HG03460 (cell line): ENCODE data around the gene GCGR.

Experiments used
- ATAC-seq: cut with Tn5 transposase; IDR thresholded peaks from one replicate; pipeline ENCODE4 v1.9.1; 2021; ENCODE audit not compliant: unreplicated experiment

Gene GCGR

DNA sequence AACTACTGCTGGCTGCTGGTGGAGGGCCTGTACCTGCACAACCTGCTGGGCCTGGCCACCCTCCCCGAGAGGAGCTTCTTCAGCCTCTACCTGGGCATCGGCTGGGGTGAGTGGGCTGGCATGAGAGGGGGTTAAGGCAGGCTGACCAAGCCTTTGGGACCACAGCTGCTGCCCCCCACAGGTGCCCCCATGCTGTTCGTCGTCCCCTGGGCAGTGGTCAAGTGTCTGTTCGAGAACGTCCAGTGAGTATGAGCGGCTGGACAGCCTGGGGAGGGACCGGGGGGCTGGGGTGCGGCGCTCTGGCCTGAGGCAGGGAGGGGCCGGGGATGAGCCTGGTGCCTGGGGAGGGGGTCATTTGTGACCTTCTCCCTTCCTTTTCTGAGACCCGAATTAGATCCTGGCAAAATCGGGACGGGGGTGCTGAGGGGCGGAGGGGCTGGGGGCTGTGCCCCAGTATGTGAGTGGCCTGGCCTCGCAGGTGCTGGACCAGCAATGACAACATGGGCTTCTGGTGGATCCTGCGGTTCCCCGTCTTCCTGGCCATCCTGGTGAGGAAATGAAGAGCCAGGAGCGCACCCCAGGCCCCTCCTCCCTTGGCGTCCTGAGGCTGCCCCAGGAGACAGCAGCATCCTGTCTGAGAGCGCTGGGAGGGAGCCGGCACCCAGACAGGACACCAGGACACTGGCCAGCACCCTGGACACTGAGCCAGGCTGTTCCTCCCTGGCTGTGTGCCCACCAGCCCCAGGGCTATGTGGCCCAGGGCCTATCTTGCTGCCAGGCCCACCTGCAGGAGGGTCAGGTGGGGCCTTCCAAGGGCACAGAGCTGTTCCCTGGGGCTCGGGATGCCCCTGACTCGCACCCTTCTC lies 8.0 kb downstream of the GCGR start:
- no peak for ATAC-seq

DNA sequence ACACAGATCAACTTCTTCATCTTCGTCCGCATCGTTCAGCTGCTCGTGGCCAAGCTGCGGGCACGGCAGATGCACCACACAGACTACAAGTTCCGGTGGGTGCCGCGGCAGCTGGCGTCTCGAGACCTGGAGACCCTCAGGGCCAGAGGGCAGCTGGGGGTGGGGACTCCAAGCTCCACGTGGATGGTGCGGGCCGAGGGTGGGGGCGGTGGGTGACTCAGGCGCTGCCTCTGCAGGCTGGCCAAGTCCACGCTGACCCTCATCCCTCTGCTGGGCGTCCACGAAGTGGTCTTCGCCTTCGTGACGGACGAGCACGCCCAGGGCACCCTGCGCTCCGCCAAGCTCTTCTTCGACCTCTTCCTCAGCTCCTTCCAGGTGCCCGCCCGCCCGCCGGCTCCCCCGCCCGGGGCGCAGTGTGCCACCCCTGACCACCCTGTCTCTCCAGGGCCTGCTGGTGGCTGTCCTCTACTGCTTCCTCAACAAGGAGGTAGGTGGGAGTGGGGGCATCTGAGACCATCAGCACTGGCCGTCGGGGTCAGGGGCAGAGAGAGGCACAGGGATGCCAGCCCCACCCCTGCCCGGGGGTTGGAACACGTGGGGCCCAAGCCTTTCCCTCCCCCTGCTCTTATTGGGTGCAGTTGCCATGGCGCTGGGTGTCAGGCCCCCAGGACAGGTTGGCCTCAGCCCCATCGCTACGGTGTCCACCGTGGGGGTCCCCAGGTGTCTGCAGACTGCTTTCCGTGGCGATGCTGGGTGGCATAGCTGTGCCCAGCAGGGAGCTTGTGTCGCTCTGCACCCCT lies 8.8 kb downstream of the GCGR start:
- no peak for ATAC-seq

DNA sequence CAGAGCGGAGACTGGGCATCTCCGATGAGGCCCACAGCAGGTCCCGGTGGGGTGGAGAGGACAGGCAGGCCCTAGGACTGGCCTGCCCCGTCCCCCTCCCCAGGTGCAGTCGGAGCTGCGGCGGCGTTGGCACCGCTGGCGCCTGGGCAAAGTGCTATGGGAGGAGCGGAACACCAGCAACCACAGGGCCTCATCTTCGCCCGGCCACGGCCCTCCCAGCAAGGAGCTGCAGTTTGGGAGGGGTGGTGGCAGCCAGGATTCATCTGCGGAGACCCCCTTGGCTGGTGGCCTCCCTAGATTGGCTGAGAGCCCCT lies 9.4 kb downstream of the GCGR start:
- no peak for ATAC-seq

DNA sequence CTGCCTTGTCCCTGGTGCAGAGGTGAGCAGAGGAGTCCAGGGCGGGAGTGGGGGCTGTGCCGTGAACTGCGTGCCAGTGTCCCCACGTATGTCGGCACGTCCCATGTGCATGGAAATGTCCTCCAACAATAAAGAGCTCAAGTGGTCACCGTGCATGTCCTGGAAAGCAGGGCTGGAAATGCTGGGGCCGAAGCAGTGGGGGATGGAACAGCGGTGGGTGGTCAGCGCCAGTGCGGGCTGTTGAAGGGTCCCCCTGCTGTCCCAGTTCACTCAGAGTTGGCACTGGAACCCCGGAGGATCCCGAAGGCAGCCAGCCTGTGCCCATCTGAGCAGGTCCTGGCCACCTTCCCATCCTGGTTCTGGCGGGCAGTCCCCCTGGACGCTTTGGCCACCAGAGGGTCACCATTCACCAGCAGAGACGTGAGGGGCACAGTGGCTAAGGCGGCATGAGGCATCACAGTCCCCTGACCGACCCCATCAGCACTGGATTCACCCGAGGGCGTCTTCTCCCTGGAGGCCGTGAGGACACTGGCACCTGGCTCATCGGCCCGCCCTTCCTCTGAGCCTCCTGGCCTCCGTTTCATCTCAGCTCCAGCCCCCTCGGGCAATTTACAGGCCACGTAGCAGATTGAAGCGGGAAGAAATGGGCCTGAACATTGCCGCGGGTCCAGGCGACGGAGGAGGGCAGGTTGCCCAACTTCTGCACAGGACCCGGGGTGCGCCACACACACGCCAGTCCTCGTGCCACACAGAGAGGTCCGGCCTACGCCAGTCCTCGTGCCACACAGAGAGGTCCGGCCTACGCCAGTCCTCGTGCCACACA lies 10.1 kb downstream of the GCGR start:
- no peak for ATAC-seq

DNA sequence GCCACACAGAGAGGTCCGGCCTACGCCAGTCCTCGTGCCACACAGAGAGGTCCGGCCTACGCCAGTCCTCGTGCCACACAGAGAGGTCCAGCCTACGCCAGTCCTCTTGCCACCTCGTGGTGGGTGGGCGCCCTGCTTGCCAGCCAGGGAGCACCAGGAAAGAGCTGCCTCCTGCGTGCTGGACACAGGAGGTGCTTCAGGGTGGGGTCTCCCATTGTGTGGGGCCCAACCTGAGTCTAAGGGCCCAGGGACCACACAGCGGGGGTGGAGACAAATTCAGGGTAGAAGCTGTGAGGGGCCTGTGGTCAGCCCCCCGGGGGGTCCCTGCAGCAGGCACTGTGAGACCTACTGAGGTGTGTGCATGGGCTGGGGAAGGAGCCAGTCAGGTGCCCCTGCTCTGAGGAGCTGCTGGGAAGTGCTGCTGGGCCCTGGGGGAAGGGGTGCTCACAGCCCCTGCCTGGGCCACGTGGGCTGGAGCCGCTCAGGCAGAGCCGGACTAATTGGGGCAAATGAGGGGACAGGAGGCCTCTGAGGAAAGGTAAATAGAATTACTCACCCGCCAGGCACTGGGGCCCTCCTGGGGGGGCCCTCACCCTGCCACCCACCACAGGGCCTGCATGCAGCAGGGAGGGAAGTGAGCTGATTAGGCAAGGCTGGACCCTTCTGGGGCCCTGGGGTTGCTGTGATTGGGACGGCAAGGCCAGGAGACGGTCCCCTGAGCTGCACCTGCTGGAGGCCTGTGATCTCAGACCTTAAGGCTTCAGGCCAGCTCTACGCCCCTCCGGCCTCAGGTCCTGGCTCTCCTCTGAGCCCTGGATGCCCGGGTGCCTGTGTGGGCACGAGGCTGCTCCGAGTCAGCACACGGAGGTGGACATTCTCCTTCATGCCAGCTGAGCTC lies 11.0 kb downstream of the GCGR start:
- no peak for ATAC-seq

DNA sequence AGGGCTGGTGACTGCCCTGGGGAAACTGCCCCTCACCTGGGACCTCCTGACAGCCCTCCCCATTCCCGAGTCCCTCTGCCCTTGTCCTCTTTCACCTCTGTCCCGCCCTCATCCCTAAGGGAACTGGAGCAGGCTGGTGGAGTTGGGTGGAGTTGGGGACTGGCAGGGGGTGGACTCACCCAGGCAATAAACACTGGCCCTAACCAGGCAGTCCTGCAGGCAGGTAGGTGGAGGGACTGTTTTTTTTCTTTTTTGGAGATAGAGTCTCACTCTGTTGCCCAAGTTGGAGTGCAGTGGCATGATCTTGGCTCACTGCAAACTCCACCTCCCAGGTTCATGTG lies 11.7 kb downstream of the GCGR start:
- no peak for ATAC-seq

DNA sequence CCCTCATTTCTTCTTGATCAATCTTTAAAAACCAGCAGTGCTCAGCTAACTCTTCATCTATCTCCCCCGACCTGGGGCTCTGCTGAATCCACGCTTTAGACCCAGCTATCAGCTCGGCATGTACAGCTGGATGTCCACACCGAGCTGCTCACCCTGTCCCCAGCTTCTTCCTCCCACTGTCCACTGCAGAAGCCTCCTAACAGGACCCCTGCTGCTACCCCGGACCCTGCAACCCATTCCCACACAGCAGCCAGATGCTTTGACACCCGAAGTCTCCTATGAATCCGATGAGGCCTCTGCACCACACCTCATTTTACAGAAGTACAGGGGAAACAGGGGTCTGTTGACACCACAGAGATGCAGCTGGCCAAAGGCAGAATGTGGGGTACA lies 13.8 kb downstream of the GCGR start:
- ATAC-seq, result no peak

DNA sequence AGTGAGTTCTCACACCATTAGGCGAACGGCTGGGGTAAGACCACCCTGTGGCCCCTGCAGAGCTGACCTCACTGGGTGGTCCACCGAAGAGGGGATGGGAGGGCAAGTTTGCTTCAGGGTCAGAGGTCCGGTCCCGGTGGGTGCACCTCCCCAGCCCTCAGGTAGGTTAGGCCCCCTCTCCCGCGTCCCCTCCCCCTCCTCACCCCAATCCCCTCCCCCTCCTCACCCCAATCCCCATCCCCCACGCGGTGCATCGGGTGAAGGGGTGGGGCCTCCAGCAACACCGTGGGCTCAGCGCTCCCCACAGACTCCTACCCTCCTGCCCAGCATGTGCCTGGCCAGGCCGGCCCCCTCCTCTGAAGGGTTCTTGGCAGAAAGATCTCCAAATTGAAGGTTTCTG lies 15.8 kb downstream of the GCGR start:
- no peak for ATAC-seq

DNA sequence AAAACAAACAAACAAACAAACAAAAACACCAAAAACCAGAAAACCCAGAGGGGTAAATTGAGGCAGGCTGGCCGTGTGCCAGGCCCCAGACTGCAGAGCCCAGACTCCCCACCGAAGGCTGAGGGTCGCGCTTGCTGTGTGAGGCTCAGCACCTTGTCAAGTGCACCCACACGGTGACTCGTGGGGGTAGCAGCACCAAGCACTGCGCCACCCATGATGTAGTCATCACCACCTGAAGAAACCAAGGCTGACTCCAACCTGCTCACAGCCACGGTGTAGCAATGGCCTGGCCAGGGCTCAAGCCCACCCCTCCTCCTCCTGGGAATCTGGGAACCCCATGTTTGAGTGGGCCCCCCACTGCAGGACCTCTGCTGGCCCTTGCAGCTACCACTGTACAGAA lies 17.2 kb downstream of the GCGR start:
- no peak for ATAC-seq

DNA sequence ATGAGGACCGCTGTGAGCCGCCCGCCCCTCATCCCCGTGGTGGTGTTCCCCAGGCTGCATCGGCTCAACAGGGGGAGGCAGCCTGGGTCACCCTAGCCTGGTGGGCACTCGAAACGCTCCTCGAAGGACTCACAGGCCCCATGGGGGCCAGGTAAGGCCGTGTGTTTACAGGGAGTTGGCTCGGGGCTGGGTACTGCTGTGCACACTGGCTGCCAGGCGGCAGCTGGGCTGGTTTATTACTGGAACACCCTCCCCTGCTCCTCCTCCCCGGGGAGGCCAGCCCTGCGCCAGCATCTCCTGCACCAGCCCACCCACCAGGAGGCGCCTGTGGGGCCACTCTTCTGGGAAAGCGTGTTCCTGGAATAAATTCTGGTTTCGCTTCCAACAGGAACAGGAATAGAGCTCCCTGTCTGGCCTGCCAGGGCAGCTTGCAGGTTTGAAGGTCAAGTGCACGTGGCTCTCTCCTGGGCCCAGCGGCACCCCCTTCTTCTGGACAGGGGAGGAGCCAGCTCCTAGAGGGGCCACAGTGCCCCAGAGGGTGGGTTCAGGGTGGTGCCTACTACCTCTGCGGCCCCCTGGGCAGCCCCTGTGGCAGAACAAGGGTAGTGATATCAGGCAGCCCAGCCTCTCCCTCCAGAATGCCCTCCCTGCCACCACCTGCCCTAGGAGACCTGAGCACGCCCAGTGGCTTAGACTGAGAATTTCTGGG lies 17.8 kb downstream of the GCGR start:
- no peak for ATAC-seq

DNA sequence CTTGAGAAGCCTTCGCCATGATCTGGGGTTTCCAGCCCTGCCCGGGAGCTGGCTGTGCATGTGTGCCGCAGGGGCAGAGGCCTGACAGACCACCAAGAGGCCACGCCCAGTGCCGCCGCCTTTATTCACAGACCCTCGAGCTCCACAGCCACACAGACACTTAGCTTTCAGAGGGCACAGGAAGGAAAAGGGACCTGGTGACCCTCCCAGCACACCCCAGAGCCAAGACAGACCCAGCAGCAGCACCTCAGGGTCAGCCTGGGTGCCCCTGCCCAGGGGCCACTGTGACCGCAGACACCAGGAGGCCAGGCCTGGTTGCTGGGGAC lies 18.3 kb downstream of the GCGR start:
- no peak for ATAC-seq

DNA sequence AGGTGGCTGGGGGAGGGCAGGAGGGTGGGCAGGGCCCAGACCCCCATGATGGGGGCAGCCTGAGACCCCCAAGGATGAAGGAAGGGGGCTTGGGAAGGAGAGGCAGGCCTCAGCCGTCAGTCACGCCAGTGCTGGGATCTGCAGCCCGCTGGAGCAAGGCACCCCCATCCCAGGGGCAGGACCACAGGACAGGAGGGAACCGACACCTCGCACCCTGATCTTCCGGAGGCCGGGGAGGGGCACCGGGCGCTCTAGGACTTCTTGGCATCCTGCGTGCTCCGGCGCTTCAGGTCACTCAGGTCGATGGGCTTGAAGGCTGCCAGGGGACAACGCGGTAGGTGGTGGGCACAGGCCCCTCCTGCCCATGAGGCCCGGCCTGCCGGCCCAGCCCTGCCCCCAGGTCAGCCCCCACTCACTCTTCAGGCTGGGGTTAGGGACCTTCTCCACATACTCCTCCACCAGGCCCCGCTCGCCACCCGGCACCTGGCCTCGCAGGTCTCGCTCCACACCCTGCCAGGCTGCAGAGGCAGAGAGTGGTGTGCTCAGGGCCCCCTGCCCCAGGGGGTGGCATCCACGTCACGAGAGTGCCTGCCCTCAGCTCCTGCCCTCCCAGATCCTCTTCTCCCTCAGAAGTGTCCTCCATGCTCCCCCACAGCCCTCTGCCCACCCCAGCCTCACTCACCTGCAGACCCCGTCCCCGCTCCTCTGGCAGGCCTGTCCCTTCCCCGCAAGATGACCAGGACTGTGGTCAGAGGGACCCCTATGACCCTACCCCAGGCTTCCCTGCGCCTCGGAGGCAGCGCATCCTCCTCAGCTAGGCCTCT lies 19.3 kb downstream of the GCGR start:
- ATAC-seq, result no peak

DNA sequence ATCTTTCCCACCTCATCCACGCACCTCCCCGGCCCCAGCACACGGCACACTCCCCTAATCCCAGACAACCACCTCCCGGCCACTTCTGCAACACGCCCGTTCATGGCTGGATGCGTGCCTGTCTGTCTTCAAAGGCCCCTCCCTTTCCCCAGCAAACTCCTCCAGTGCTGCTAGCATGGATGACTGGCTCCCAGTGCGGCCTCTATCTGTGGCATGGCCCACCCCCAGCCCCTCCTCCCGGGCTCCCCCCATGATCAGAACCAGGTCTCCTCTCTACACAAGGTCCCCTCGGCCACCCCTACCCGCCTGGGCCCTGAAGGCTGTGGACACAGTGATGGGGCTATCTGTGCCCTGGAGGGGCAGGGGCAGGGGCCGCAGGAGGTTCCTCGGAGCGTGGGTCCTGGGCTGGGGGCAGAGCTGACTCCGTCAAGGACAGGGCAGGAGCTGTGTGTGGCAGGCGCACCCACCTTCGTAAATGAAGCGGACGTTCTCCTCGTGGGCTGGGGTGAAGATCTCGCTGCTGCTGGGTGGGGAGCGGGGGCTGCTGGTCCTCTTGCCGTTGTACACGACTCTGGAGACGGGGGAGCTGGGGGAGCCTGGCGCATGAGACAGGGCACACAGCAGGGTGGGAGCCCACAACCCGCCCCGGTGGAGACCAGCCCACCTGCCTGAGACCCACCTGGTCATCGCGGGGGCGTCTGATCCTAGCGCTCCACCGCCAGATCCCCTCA lies 20.0 kb downstream of the GCGR start:
- no peak for ATAC-seq

DNA sequence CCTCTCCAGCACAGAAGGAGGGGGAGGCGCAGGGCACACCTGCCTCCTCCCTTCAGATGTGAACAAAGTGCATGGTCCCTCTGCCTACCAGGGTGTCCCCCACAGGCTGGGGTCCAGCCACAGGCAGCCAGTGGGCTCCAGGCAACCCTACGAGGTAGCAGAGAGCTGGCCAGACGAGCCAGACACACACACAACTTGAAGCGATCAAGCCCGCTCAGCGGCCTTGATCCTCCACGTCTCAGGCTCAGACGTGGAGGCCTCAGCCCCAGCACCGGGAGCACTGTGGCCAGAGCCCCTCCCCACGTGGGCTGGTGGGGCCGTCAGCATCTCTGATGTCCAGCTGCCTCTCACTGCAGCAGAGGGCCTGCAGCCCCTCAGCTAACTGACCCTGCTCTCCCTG lies 20.6 kb downstream of the GCGR start:
- ATAC-seq, result no peak

DNA sequence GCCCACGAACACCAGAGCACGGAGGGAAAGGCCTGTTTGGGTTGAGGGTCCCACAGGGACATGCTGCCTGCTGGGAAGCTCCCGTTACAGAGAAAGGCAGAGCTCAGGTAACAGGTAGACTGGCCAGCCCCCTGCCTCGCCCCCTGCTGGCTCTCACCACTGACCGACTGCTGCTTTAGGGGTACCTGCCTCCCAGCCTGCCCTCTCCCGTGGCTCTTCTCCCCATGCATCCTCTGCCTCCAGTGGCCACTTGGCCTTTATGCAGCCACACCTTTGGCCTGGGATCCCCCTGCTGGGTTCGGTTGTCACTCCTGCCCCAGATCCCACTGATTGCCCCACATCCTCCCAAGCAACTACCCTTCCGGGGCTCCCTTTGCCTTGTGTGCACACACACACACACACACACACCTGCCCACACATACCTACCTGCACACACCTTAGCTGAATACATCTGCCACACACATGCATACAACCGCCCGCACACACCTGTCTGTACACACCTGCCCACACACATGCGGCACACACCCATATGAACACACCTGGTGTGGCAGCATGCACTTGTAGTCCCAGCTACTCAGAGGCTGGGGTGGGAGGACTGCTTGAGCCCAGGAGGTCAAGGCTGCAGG lies 22.0 kb downstream of the GCGR start:
- no peak for ATAC-seq

DNA sequence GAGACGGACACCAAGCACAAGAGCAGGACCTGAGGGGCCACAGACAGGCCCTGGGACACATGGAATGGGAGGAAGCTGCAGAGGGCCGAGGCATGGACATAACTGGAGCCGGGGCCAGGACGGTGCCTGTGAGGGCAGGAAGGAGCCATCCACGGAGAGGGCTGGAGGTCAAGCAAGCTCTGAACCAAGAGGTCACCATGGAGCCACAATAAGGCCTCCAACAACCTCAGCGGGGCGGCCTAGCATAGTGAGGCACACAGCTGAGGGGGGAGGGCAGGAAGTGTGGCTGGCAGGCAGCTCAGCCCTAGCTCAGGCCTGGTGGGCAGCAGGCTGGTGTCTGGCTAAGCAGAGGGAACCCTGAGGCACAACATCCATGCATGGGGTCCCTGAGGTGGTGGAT lies 24.7 kb downstream of the GCGR start:
- no peak for ATAC-seq

DNA sequence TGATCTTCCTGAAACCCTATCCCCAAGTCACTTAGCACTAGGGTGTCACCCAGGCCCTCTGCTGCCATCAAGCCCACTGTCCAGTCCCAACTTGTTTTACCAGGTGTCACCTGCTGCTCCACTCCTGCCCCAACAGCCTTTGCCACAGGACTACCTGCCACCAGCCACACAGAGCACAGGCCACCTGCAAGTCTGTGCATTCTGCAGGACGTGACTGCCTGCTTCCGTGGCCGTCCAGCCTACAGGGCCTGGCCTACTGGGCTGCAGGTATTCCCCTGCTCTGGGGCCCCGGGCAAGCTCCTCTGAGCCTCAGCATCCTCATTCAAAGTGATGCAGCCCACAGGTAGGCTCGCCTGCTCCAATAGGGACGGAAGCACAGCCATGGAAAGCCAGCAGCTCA lies 25.9 kb downstream of the GCGR start:
- ATAC-seq, result no peak

DNA sequence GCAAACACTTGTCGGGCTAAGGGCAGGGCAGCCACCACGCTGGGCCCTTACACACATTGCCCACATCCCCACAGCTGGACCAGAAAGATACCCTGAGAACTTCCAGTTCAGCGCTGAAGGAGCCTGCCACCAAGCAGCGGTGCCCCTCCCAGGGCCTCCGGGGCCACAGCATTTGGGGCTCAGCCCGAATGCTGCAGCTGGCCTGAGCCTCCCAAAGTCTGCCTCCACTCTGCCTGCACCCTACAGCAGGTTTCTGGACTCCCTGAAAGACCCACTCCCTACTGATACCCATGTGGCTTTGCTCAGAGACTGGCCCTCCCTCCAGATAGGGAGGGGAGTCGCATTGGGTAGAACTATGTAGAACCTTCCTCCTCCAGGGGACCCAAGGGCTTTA lies 27.6 kb downstream of the GCGR start:
- no peak for ATAC-seq
